Mucosa of stomach (tissue), 1 donor: ENCODE measurements around the gene PCDHB9.
"Not testable (repeated sequence)": the region's sequence is repeated elsewhere in the genome, so short reads cannot be mapped to it uniquely, and the experiment has no call there.

Experiments
- H3K27me3 ChIP-seq: one replicate; pipeline ENCODE4 v1.7.0; 2013; ENCODE audit warnings: mild to moderate bottlenecking, low read length; ENCODE audit not compliant: control insufficient read depth, insufficient read depth
- H3K36me3 ChIP-seq: one replicate; pipeline ENCODE4 v1.7.0; 2013; ENCODE audit warnings: low read length; ENCODE audit not compliant: control insufficient read depth, insufficient read depth
- H3K4me1 ChIP-seq: one replicate; pipeline ENCODE4 v1.7.0; 2013; ENCODE audit warnings: mild to moderate bottlenecking, low read length; ENCODE audit not compliant: control insufficient read depth, insufficient read depth
- H3K4me3 ChIP-seq: one replicate; pipeline ENCODE4 v1.7.0; 2013; ENCODE audit warnings: low read length
- H3K9ac ChIP-seq: one replicate; pipeline ENCODE4 v1.7.0; 2013; ENCODE audit warnings: mild to moderate bottlenecking, low read length, moderate library complexity
- H3K9me3 ChIP-seq: one replicate; pipeline ENCODE4 v1.7.0; 2013; ENCODE audit warnings: mild to moderate bottlenecking, low read length, moderate library complexity; ENCODE audit not compliant: control insufficient read depth
- donor health status: Pancreatic carcinoma.

The PCDHB9 gene

GRCh38 chr5:141196363-141196762, 9.4 kb downstream of the PCDHB9 start:
- H3K36me3 ChIP-seq, result no peaks in the 10 kb centered on the region
- no peaks in the 10 kb centered on the region for H3K4me1 ChIP-seq
- H3K9ac ChIP-seq, result no peak overlapping the region
- no peaks in the 10 kb centered on the region for H3K27me3 ChIP-seq
- H3K4me3 ChIP-seq, result no peak overlapping the region
- H3K9me3 ChIP-seq, result no peaks in the 10 kb centered on the region

- no peaks in the 10 kb centered on the region for H3K36me3 ChIP-seq
- H3K4me3 ChIP-seq, result no peak within 1 kb of the TSS
- no peak within 1 kb of the TSS for H3K9ac ChIP-seq
- no peaks in the 10 kb centered on the region for H3K4me1 ChIP-seq
- no peaks in the 10 kb centered on the region for H3K27me3 ChIP-seq
- H3K9me3 ChIP-seq, result no peaks in the 10 kb centered on the region
Observed at GRCh38 chr5:141199359-141200235, 12.6 kb downstream of the PCDHB9 start, which contains the start of gene PCDHB11. PCDHB11 (plus strand) TSS chr5:141199627; CDS start chr5:141199775, 148 bp downstream.

GRCh38 chr5:141201126-141201525, 14.2 kb downstream of the PCDHB9 start:
- not testable (repeated sequence) for H3K27me3 ChIP-seq, H3K4me3 ChIP-seq, H3K9ac ChIP-seq, H3K36me3 ChIP-seq, H3K4me1 ChIP-seq, H3K9me3 ChIP-seq

- H3K4me1 ChIP-seq, H3K9ac ChIP-seq, H3K36me3 ChIP-seq, H3K9me3 ChIP-seq, H3K27me3 ChIP-seq, H3K4me3 ChIP-seq: not testable (repeated sequence)
Observed at GRCh38 chr5:141201646-141202045, 14.7 kb downstream of the PCDHB9 start.

GRCh38 chr5:141208478-141208877, 21.5 kb downstream of the PCDHB9 start, which contains the start of gene PCDHB12:
PCDHB12 (plus strand) TSS chr5:141208719; CDS start chr5:141208908, 189 bp downstream.
- Histone ChIP-seq H3K4me1 (no peaks in the 10 kb centered on the region), H3K4me3 (no peak within 1 kb of the TSS), H3K9ac (no peak within 1 kb of the TSS), H3K36me3 (no peaks in the 10 kb centered on the region), H3K9me3 (no peaks in the 10 kb centered on the region), H3K27me3 (no peaks in the 10 kb centered on the region)

GRCh38 chr5:141210281-141210680, 23.3 kb downstream of the PCDHB9 start:
- H3K36me3 ChIP-seq, H3K27me3 ChIP-seq, H3K4me1 ChIP-seq, H3K4me3 ChIP-seq, H3K9ac ChIP-seq, H3K9me3 ChIP-seq: not testable (repeated sequence)

- H3K27me3 ChIP-seq, H3K4me3 ChIP-seq, H3K9me3 ChIP-seq, H3K36me3 ChIP-seq, H3K4me1 ChIP-seq, H3K9ac ChIP-seq: not testable (repeated sequence)
Observed at GRCh38 chr5:141210849-141211248, 23.9 kb downstream of the PCDHB9 start.

GRCh38 chr5:141213656-141214339, 26.8 kb downstream of the PCDHB9 start, which contains the start of gene PCDHB13:
PCDHB13 (plus strand) TSS chr5:141213919; CDS start chr5:141214124, 205 bp downstream.
- not testable (repeated sequence) for H3K4me1 ChIP-seq, H3K27me3 ChIP-seq, H3K9ac ChIP-seq, H3K36me3 ChIP-seq, H3K9me3 ChIP-seq, H3K4me3 ChIP-seq

- not testable (repeated sequence) for H3K36me3 ChIP-seq, H3K4me3 ChIP-seq, H3K9ac ChIP-seq, H3K9me3 ChIP-seq, H3K27me3 ChIP-seq, H3K4me1 ChIP-seq
Observed at GRCh38 chr5:141214583-141214982, 27.6 kb downstream of the PCDHB9 start.

GRCh38 chr5:141215504-141215903, 28.5 kb downstream of the PCDHB9 start:
- not testable (repeated sequence) for H3K4me3 ChIP-seq, H3K36me3 ChIP-seq, H3K27me3 ChIP-seq, H3K9ac ChIP-seq, H3K9me3 ChIP-seq, H3K4me1 ChIP-seq

- not testable (repeated sequence) for H3K27me3 ChIP-seq, H3K36me3 ChIP-seq, H3K4me1 ChIP-seq, H3K4me3 ChIP-seq, H3K9me3 ChIP-seq, H3K9ac ChIP-seq
Observed at GRCh38 chr5:141216035-141216434, 29.1 kb downstream of the PCDHB9 start.

GRCh38 chr5:141223112-141223783, 36.3 kb downstream of the PCDHB9 start, which contains the start of gene PCDHB14:
PCDHB14 (plus strand) TSS chr5:141223343; CDS start chr5:141223506, 163 bp downstream.
- Histone ChIP-seq H3K9ac (no peak within 1 kb of the TSS), H3K9me3 (peaks cover 18% of the 10 kb centered on the region)

More at GRCh38 chr5:141223112-141223783, 36.3 kb downstream of the PCDHB9 start, which contains the start of gene PCDHB14:
- peaks cover 3% of the 10 kb centered on the region for H3K27me3 ChIP-seq
- H3K36me3 ChIP-seq, result no peaks in the 10 kb centered on the region
- H3K4me1 ChIP-seq, result no peaks in the 10 kb centered on the region
- H3K4me3 ChIP-seq, result peak within 1 kb of the TSS; percentile 18
